ENCODE results near the gene SGIP1. TPM values are rescaled to one million over a fixed set of nuclear protein-coding genes. Genes with fewer than 3 reads are reported as not detected.

SGIP1 gene
- total RNA-seq, 1 donor from 2014 or later: 75.2 TPM

- TF ChIP-seq, protein P1, sequence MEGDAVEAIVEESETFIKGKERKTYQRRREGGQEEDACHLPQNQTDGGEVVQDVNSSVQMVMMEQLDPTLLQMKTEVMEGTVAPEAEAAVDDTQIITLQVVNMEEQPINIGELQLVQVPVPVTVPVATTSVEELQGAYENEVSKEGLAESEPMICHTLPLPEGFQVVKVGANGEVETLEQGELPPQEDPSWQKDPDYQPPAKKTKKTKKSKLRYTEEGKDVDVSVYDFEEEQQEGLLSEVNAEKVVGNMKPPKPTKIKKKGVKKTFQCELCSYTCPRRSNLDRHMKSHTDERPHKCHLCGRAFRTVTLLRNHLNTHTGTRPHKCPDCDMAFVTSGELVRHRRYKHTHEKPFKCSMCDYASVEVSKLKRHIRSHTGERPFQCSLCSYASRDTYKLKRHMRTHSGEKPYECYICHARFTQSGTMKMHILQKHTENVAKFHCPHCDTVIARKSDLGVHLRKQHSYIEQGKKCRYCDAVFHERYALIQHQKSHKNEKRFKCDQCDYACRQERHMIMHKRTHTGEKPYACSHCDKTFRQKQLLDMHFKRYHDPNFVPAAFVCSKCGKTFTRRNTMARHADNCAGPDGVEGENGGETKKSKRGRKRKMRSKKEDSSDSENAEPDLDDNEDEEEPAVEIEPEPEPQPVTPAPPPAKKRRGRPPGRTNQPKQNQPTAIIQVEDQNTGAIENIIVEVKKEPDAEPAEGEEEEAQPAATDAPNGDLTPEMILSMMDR (IDR thresholded peaks at IDR 0.05; ENCODE audit: partially characterized antibody, unreplicated experiment): no peak
- no peak overlapping the region for H3K4me3 Mint-ChIP-seq (ENCODE audit: unreplicated experiment)
- DNase-seq: no peak
- H3K27me3 Mint-ChIP-seq (ENCODE audit: unreplicated experiment): no peaks in the 10 kb centered on the region
- no peaks in the 10 kb centered on the region for H3K9me3 Mint-ChIP-seq (ENCODE audit: unreplicated experiment)
- H3K27ac Mint-ChIP-seq (ENCODE audit: unreplicated experiment): no peak overlapping the region
- H3K36me3 Mint-ChIP-seq (ENCODE audit: unreplicated experiment): no peaks in the 10 kb centered on the region
- no peaks in the 10 kb centered on the region for H3K4me1 Mint-ChIP-seq (ENCODE audit: low read depth, unreplicated experiment)
These were observed 15.1 kb downstream of the SGIP1 start for GRCh38 chr1:66549017-66549416.

DNA sequence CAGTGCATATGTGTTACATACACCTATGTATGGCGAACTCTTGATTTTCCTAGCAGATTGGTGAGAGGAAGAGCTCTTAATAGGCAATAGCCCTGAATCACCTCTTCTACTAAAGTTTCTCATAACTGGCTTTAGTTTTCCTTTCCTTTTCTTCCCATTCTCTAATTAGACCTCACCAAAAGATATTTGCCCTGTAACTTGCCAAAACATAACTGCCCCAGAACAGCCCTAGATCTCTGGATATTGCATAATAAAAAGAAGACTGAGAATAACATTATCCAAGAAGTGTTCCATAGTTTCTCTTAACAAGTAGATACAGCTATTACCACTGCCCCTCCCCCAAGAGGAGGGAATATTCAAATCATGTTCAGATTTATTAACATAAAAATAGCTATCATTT is 16.3 kb downstream of the SGIP1 start:
- DNase-seq: no peak
- Mint-ChIP-seq H3K27me3 (ENCODE audit: unreplicated experiment) (no peaks in the 10 kb centered on the region), H3K9me3 (ENCODE audit: unreplicated experiment) (no peaks in the 10 kb centered on the region), H3K36me3 (ENCODE audit: unreplicated experiment) (no peaks in the 10 kb centered on the region), H3K4me3 (ENCODE audit: unreplicated experiment) (no peak overlapping the region), H3K27ac (ENCODE audit: unreplicated experiment) (no peak overlapping the region), H3K4me1 (ENCODE audit: low read depth, unreplicated experiment) (no peaks in the 10 kb centered on the region)
- TF ChIP-seq, protein P1 (IDR thresholded peaks at IDR 0.05; ENCODE audit: partially characterized antibody, unreplicated experiment): no peak

GRCh38 chr1:66552287-66552686 is 18.3 kb downstream of the SGIP1 start:
- TF ChIP-seq, protein P1 (IDR thresholded peaks at IDR 0.05; ENCODE audit: partially characterized antibody, unreplicated experiment): no peak
- Mint-ChIP-seq H3K9me3 (ENCODE audit: unreplicated experiment) (no peaks in the 10 kb centered on the region), H3K27ac (ENCODE audit: unreplicated experiment) (no peak overlapping the region), H3K36me3 (ENCODE audit: unreplicated experiment) (no peaks in the 10 kb centered on the region), H3K27me3 (ENCODE audit: unreplicated experiment) (no peaks in the 10 kb centered on the region), H3K4me1 (ENCODE audit: low read depth, unreplicated experiment) (no peaks in the 10 kb centered on the region), H3K4me3 (ENCODE audit: unreplicated experiment) (no peak overlapping the region)
- DNase-seq: no peak

- no peaks in the 10 kb centered on the region for H3K36me3 Mint-ChIP-seq (ENCODE audit: unreplicated experiment)
- H3K27me3 Mint-ChIP-seq (ENCODE audit: unreplicated experiment): no peaks in the 10 kb centered on the region
- H3K4me1 Mint-ChIP-seq (ENCODE audit: low read depth, unreplicated experiment): no peaks in the 10 kb centered on the region
- H3K9me3 Mint-ChIP-seq (ENCODE audit: unreplicated experiment): no peaks in the 10 kb centered on the region
- no peak overlapping the region for H3K27ac Mint-ChIP-seq (ENCODE audit: unreplicated experiment)
- TF ChIP-seq, protein P1 (IDR thresholded peaks at IDR 0.05; ENCODE audit: partially characterized antibody, unreplicated experiment): no peak
- no peak overlapping the region for H3K4me3 Mint-ChIP-seq (ENCODE audit: unreplicated experiment)
- no peak for DNase-seq
These were observed 18.9 kb downstream of the SGIP1 start for GRCh38 chr1:66552829-66553228.

- TF ChIP-seq, protein P1 (IDR thresholded peaks at IDR 0.05; ENCODE audit: partially characterized antibody, unreplicated experiment): no peak
- Mint-ChIP-seq H3K4me1 (ENCODE audit: low read depth, unreplicated experiment) (no peaks in the 10 kb centered on the region), H3K9me3 (ENCODE audit: unreplicated experiment) (no peaks in the 10 kb centered on the region), H3K27me3 (ENCODE audit: unreplicated experiment) (no peaks in the 10 kb centered on the region), H3K27ac (ENCODE audit: unreplicated experiment) (no peak overlapping the region), H3K36me3 (ENCODE audit: unreplicated experiment) (no peaks in the 10 kb centered on the region), H3K4me3 (ENCODE audit: unreplicated experiment) (no peak overlapping the region)
- DNase-seq: no peak
These were observed 19.9 kb downstream of the SGIP1 start for GRCh38 chr1:66553846-66554245.
